D721Med (cell line): ENCODE results near the gene SCLY.

Source experiments
- DNase-seq: peaks from one replicate; pipeline ENCODE4 v3.0.0; 2011; ENCODE audit warnings: low spot score; ENCODE audit not compliant: insufficient read length
- FAIRE-seq: peaks from 2 replicates; lab custom pipeline; 2011; peaks lifted over from hg19 to GRCh38; lab: Jason Lieb, UNC
- TF ChIP-seq, protein P1 (sequence below): IDR thresholded peaks from 2 replicates; pipeline ENCODE4 v1.5.1; 2012; ENCODE audit warnings: mild to moderate bottlenecking, control low read depth; ENCODE audit not compliant: insufficient read depth; ENCODE audit errors: missing control alignments

SCLY gene

DNA sequence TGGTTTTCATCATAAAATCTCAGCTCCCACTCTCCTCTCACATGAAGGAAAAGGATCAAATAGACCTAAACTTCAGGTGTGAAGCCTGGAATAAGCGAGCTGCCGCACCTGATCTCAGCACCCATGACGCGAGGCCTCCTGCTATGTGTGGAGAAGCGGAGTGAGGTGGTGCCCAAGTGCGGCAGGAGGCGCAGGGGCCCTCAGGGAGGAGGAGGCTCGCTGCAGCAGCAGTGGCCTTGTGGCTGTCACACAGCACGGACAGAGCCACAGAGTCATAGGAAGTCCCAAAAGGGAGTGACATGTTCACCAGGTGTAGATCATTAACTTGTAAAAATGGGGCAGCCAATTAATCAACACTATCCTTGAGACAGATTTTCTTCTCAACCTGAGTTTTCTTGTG, 9.1 kb downstream of the SCLY start:
- no peak for FAIRE-seq
- TF ChIP-seq, protein P1, sequence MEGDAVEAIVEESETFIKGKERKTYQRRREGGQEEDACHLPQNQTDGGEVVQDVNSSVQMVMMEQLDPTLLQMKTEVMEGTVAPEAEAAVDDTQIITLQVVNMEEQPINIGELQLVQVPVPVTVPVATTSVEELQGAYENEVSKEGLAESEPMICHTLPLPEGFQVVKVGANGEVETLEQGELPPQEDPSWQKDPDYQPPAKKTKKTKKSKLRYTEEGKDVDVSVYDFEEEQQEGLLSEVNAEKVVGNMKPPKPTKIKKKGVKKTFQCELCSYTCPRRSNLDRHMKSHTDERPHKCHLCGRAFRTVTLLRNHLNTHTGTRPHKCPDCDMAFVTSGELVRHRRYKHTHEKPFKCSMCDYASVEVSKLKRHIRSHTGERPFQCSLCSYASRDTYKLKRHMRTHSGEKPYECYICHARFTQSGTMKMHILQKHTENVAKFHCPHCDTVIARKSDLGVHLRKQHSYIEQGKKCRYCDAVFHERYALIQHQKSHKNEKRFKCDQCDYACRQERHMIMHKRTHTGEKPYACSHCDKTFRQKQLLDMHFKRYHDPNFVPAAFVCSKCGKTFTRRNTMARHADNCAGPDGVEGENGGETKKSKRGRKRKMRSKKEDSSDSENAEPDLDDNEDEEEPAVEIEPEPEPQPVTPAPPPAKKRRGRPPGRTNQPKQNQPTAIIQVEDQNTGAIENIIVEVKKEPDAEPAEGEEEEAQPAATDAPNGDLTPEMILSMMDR = no peak
- DNase-seq = no peak

DNA sequence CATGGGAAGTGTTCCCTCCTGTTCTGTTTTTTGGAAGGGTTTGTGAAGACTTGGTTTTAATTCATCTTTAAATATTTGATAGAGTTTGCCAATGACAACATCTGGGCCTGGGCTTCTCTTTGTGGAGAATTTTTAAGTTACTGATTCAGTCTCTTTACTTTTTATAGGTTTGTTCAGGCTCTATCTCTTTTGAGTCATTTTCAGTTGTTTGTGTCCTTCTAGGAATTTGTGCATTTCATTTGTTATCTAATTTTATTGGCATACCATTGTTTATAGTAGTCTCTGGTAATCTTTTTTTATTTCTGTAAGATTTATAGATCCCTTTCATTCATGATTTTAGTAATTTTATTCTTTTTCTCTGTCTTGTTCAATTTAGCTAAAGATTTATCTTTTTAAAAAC, 14.6 kb downstream of the SCLY start:
- TF ChIP-seq, protein P1 = no peak
- FAIRE-seq = no peak
- DNase-seq = no peak

DNA sequence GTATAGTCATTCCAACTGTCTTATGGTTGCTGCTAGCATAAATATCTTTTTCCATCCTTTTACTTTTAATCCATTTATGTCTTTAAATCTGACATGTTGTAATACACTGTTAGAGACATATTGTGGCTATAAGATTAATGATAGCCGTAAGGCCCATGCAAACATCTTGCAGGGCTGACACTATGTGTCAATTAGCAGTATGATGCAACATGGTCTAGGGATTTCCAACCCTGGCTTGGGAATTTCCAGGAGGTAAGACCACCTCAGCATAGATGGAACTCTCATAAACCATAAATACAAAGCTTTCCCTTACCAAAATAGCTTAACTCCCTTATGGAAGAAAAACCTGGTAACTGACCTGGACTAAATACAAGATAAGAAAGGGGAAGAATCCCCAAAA, 16.5 kb downstream of the SCLY start:
- FAIRE-seq = peak; percentile 41

DNA sequence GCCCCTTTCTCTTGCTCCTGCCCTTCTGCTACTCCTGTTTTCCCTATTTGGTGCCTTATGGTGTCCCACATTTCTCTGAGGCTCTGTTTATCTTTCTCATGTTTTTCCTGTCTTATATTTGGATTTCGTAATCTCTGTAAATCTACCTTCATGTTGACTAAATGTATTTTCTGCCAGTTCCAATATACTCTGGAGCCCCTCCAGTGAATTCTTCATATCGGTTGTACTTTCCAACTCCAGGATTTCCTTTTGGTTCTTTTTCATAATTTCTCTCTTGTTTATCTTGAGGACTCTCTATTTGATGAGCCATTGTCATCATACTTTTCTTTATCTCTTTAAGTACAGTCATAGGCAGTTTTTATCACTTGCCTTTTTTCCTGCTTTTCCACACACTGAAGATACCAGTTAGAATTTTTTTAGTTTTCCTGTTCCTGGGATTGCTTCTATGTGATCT, 19.1 kb downstream of the SCLY start:
- no peak for FAIRE-seq
- TF ChIP-seq, protein P1 = no peak
- no peak for DNase-seq

More for the DNA sequence above, 16.5 kb downstream of the SCLY start:
- no peak for DNase-seq
- TF ChIP-seq, protein P1 = no peak

DNA sequence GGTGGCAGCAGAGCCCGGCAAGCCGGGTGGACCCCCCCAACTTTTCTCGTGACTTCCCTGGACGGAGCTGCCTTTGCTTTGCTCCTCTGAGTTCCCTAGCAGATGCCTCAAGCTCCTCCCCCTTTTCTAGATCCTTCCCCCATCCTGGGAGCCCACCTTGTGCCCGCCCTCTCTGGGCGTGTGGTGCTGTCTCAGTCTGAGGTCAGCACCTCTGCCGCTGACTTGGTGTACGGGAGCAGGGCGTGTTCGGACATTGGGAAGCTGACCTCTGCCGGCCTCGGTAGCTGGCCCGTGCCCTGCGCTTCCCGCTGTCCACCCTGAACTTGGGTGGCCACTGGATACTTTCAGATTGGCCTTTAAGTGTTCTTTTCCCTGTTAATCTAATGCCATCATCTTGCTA, 19.7 kb downstream of the SCLY start:
- TF ChIP-seq, protein P1 = no peak
- FAIRE-seq (no peak), DNase-seq (no peak)

DNA sequence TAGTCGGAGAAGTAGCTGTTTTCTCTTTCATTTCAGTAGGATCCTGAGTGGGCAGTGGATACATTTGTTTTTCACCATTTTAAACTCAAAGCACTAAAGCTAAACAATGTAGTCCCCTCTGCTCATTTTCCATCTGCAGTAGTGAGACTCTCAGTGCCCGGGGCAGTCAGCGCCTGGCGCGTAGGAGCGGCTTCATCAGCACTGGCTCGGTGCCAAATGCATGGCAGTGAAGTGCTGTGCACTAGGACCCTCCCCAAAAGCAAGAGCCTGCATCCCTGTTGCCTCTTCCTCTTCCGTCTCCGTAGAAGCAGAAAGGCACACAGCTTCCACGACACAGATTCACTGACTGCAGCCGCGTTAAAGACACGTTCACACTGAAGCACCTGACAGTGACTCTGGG, 20.3 kb downstream of the SCLY start:
- no peak for DNase-seq
- no peak for FAIRE-seq
- TF ChIP-seq, protein P1 = no peak

DNA sequence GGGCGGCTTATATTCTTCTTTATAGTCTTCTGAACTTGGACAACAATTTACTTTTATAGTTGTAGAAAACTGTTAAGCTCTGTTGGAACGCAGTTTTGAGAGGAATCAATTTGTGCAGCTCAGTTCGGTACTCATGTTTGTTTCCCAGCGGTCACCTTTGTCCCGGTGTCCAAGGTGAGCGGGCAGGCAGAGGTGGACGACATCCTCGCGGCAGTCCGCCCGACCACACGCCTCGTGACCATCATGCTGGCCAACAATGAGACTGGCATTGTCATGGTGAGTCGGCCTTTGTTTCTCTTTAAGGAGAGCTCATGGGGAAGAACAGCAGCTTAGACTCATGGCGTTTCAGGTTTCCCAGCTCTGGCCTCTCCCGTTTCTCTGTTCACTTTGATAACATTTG, 20.8 kb downstream of the SCLY start:
- FAIRE-seq (no peak), DNase-seq (no peak)
- TF ChIP-seq, protein P1 = no peak
